Measurements from ENCODE around the gene ULK2.

GRCh38 chr17:19746517-19746916 lies 121.2 kb downstream of the ULK2 start:
- TF ChIP-seq POLR2A (IDR thresholded peaks at IDR 0.05) = no peak
- TF ChIP-seq CTCF (IDR thresholded peaks at IDR 0.05) = no peak

Data from uterus (tissue), 2 donors.